Stimulated activated naive CD8-positive, alpha-beta T cell treated with anti-CD3 and anti-CD28 coated beads, Interleukin-15, Interleukin-2, amounts not matched to agents 100 U/mL and 50 U/mL, for 24 hours (primary cell): ENCODE results near the gene PAH.

ENCODE experiments used
- ATAC-seq: fragments of 150-1000 bp; cut with Tn5 transposase; one replicate; pipeline ENCODE4 v1.10.0; 2021
- DNase-seq: peaks from one replicate; pipeline ENCODE4 v3.0.0; 2021

PAH gene

GRCh38 chr12:102950107-102950949 lies 33.3 kb upstream of the PAH start:
- ATAC-seq = no peak
- DNase-seq = no peak

DNA sequence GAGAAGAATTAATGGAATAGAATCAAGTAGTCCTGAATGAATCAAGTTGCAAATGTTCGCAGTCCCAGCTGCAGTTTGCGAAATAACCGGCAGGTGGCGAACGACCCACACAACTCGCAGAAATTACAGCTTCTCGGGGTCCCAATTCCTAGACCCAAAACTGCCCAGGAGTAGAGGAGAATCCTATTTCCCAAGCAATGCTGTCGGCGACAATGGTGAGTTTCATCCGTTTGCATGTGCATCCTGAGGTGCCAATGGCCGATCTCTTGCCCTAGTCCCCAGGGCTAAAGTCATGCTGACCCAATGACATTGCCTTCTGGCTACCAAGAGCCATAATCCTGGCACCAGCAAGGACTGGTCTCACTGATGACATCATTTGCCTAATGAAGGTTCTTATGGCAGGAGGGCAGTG lies 31.9 kb upstream of the PAH start:
- DNase-seq = peak; percentile 67
- ATAC-seq = no peak

GRCh38 chr12:102946042-102946441 lies 29.0 kb upstream of the PAH start:
- no peak for ATAC-seq

GRCh38 chr12:102939670-102940222 lies 22.7 kb upstream of the PAH start:
- ATAC-seq (no peak), DNase-seq (no peak)

More at GRCh38 chr12:102946042-102946441, 29.0 kb upstream of the PAH start:
- no peak for DNase-seq

DNA sequence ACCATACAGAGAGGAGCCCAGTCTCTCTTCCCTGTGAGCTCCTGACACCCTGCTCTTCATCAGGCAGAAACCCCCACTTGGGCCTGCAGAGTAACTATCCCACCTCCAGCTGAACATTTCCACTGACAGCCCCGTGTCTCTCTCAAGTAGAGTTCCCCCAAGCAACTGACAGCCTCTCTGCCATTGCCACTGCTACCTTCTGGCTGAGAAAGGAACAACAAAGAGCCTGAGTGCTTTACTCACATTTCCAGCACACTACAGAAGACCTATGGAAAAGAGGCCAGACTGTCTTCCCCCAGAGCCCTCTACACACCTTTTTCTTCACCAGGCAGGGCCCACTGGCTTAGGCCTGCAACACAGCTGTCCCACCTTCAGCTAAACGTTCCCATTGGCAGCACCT lies 22.0 kb upstream of the PAH start:
- ATAC-seq = no peak
- DNase-seq = no peak

GRCh38 chr12:102933168-102933567 lies 16.1 kb upstream of the PAH start:
- DNase-seq (no peak), ATAC-seq (no peak)

GRCh38 chr12:102927220-102927619 lies 10.2 kb upstream of the PAH start:
- ATAC-seq (no peak), DNase-seq (no peak)

GRCh38 chr12:102921240-102921639 lies 4.2 kb upstream of the PAH start:
- ATAC-seq = no peak

GRCh38 chr12:102920271-102920670 lies 3.2 kb upstream of the PAH start:
- ATAC-seq (no peak), DNase-seq (no peak)

More at GRCh38 chr12:102921240-102921639, 4.2 kb upstream of the PAH start:
- no peak for DNase-seq

DNA sequence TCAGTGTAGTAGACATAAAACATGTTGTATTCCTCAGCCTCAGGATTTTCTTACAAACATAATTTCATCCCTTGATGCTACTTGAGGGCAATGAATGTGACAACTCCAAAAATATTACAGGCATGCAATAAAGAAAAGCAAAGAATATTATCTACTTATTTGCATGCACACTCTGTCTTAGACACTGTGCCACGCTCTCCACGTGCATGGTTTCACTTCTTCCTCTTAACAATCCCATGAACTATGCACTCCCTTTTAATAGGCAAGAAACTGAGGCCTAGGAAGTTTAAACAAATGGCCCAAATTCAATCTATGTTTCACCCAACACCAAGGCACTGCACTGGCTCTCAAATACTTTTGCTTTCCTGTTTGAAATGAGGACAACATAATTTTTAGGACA lies 1.8 kb upstream of the PAH start:
- DNase-seq = no peak
- no peak for ATAC-seq

DNA sequence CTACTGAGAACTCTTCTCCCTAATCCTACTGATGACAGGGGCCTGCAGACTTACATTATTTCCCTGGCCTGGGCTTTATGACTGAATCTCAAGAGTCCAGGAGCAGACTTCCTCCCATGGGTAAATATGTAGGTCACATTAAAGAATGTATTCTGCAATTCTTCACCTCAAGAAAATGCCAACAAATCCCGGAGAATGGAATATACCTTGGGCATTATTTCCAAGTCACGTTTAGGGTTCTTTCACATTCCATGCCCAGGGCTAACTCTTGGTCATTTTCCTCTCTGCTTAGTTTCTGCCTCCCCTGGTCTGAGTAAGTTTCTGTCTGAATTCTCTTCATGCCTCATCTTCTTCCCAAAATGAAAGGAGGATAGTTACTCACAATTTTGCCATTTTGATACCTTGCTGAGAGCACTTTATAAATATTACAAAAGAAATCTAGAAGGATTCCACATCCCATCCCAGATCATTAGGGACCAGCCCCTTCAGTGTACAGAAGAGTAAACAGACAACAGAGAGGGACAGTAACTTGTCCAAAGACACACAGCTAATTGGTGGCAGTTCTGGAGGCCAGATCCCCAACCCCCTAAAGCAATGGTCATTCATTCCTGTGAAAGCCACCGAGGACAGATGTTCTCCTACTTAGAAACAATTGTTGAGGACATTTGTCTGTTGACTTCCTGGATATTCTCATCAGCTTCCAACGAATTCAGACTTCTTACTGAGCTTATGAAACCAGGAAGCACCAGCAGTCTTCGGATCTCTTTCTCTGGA lies 605 bp downstream of the PAH start:
- DNase-seq (no peak), ATAC-seq (no peak)

GRCh38 chr12:102913453-102914226 lies 3.4 kb downstream of the PAH start:
- DNase-seq = no peak

GRCh38 chr12:102912258-102912657 lies 4.8 kb downstream of the PAH start:
- ATAC-seq (no peak), DNase-seq (no peak)

More at GRCh38 chr12:102913453-102914226, 3.4 kb downstream of the PAH start:
- no peak for ATAC-seq

DNA sequence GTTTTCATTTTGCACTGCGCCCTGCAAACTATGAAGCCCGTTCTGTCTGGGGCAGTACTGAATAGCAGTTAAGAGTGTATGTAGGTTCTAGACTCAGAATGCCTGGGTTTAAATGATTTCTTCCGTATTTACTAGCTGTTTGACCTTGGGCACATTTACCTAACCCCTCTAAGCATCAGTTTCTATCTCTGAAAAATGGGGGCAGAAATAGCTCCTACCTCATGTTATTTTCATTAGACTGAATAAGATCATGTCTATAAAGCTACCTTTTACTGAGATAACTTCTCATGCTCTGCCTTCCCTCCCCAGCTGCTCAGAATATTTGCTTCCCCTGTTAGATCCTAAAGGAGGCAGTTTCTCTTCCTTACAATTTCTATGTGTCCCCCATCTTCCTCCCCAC lies 5.7 kb downstream of the PAH start:
- DNase-seq (no peak), ATAC-seq (no peak)

DNA sequence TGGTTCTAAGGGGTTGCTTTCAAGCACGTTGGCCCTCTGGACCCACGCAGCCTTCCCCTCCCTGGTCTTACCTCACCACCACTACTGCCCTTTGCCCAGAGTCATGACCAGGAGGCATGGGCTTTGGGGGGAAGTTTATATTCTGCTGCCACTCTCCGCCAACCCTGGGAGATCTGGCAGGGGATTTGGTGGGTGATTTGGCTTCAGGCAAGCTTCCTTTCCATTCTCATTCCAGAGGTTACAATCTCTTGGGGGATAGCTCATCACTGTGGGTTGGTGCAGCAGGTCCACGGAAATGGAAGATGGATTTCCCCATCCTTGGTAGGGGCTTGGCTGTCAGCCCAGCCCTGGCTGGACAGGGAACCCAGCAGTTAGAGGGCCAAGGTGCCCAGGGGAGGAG lies 6.3 kb downstream of the PAH start:
- no peak for DNase-seq
- ATAC-seq = no peak

DNA sequence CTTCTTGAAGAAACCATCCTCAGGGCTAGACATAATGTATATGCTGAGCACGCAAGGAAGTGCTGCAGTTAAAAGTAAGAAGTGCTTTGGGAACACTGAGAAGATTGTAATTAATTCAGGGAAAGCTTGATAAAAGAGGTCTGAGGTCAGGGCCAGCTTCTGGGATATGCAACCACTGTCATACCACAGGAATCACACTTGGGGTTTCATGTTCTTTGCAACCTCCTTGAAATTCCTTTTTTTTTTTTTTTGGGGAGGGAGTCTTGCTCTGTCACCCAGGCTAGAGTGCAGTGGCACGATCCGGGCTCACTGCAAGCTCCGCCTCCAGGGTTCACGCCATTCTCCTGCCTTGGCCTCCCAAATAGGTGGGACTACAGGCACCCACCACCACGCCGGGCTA lies 6.9 kb downstream of the PAH start:
- no peak for ATAC-seq
- no peak for DNase-seq

DNA sequence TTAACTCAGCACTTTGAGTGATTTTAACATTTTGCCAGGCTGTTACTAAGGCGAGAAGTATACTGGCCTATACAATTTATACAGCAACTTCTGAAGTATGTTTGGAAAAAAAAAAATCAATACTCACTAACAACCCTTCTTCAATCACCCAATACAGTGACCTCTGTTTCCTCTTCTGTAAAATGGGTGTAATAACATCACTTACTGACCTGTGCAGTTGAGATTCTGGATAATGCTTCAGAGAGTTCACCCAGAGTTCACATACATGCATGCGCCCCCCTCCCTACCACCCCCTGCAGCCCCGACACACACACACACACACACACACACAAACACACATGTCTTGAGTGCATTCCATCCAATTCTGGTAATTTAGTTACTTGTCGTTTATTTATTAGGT lies 9.1 kb downstream of the PAH start:
- ATAC-seq (no peak), DNase-seq (no peak)

DNA sequence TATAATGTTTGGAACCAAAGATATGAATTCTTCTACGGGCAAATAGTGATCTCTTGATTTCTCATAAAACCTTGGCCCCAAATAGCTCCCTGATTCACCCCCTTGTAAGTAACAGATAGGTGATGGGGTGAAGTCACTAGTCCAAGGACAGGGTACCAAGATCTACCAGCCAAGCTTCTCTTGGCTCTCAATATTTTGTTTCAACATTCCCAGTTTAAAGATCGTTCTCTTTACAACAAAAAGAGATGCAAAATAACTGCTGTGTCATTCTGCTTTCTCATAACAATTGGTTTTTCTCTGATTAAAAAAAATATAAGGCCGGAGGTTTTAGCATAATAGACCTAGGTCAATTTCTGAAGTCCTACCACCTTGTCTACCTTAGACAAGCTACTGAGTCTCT lies 11.8 kb downstream of the PAH start:
- ATAC-seq = no peak
- no peak for DNase-seq

DNA sequence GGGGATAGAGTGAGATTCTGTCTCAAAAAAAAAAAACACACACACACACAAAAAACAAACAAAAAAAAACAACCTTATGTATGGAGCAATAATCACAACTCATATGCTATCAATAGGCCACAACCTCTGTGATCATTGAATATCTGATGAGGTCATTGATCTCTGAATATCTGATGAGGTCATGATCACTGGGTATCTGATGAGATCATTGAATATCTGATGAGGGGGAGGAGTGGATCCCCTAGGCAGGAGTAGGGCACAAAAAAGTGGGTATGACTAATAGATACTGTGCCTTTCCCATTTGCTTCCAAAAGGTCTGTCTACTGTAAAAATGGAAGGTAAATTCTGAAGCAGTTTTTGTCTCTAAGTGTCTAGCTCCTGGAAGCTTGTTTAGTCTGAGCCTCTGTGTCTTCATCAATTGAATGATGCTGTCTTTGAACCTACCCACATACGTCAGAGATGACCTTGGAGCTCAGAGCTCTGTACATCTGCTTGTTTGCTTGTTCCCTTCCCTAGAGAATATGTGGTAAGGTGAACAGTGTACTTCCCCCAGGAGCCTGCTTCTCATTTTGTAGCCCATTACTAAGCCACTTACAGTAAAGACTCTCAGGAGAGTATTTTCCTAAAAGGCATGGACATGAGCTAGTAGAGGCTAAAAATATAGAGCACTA lies 13.6 kb downstream of the PAH start:
- ATAC-seq = no peak
- no peak for DNase-seq

GRCh38 chr12:102902093-102902492 lies 15.0 kb downstream of the PAH start:
- no peak for DNase-seq
- no peak for ATAC-seq

DNA sequence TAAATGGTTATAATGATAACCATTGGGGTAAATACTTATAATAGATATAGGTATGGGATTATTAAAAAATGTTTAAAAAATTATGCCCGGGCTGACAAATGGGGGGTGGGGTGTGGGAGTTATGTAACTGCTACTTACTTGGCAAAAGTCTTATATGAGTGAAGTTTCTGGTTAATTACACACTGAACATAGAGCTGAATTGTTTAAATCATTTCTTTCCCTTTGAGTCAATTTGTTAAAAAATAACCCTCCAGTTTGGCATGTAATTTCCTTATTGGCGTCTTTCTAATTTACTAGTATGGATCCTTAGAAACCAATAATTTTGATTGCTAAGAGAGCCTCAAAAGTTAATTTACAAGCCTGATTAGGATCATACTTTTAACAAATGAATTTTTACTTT lies 16.7 kb downstream of the PAH start:
- no peak for DNase-seq

GRCh38 chr12:102896067-102896466 lies 21.0 kb downstream of the PAH start:
- ATAC-seq = no peak

More for the DNA sequence above, 16.7 kb downstream of the PAH start:
- no peak for ATAC-seq

More at GRCh38 chr12:102896067-102896466, 21.0 kb downstream of the PAH start:
- DNase-seq = no peak
